Smooth muscle cell of the brain vasculature (primary cell): ENCODE measurements around the gene MDH1.

Experiments
- DNase-seq: peaks from one replicate; pipeline ENCODE4 v3.0.0-alpha.2; 2012; ENCODE audit warnings: low read depth, low spot score

Gene MDH1

GRCh38 chr2:63632382-63632781, 43.6 kb downstream of the MDH1 start:
- no peak for DNase-seq

- no peak for DNase-seq
These were observed 50.6 kb downstream of the MDH1 start for GRCh38 chr2:63639344-63639743.

- DNase-seq: no peak
These were observed 54.2 kb downstream of the MDH1 start for GRCh38 chr2:63642946-63643345.

- no peak for DNase-seq
These were observed 54.7 kb downstream of the MDH1 start for GRCh38 chr2:63643486-63643885.

GRCh38 chr2:63648632-63649031, 59.9 kb downstream of the MDH1 start:
- no peak for DNase-seq

DNA sequence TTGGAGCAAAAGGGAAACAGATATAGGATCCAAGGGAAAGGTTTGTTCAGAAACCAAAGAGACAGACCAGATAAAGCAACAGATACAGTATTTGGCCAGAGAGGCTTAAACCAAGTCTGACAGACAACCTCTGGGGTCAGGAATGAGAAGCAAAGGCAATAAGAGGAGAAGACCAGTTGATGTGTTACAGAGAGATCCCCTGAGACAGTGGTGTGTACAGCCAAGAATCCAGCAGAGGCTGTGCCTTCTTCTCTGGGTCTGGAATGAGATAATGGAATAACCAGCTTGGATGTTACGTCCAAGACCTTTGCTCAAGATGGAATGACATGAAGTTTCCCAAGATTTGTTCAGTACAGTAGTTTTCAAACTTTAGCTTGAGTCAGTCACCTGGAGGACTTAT, 61.1 kb downstream of the MDH1 start:
- DNase-seq: no peak

DNA sequence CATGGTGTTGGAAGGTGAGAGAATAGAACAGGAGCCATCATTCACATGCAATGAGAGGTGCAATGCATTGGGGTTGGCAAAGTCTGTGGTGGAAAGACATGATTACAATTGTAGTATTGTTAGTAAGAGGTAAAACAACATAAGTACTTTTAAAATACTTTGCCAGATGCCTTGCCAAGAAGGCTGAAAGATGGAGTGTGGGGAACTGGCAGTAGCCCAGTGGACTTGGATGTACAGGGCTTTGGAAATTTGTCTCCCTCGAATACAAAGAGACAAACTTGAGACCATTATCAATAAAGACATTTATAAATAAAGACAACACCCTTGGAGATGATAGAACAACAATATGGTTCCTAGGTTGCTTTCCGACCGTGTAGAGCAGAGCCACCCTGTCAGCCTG, 62.0 kb downstream of the MDH1 start:
- DNase-seq: no peak

DNA sequence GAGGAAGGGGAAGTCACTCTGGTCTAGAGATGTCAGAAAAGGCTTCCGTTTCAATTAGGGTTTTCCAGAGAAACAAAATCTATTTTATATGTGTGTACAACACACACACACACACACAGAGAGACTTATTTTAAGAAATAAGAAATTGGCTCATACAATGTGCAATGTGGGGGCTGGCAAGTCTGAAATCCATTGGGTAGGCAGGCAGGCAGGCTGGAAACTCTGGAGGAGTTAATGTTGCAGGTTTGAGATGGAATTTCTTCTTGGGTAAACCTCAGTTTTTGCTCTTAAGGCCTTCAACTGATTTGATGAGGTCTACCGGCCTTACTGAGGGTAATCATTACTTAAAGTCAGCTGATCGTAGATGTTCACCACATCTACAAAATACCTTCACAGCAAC, 62.6 kb downstream of the MDH1 start:
- DNase-seq: no peak

GRCh38 chr2:63651861-63652651, 63.3 kb downstream of the MDH1 start:
- no peak for DNase-seq

DNA sequence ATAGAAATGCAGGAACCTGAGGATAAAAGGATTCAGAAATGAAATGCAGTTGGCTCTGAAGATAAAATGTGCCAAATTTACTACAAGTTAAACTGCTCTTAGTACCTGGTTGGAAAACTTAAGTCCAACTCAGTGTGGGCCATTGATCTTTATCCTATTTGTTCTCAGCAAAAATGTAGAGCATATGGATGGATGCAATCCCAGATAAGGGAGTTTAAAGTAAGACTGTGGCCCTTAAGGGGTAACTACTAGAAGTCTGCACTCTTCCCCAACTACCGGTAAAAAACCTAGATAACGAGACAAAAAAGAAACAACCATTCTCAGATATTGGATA, 63.9 kb downstream of the MDH1 start:
- DNase-seq: no peak

DNA sequence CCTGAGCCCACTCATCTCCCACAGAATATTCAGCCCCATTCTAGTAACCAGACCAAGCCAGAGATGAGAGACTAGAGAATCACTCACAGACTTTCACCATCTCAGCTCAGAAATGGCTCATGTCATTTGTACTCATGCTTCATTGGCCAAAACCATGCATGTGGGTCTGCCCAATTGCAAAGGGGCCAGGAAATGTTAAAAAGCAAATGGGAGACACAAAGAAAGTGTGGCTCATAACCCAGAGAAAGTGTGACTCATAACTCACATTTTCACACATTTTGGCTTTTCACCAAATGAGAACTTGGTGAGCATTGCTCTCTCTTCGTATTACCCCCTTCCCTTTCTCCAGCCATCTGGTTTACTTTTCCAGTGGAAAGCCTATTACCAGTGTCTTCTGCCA, 66.2 kb downstream of the MDH1 start:
- DNase-seq: no peak
